WTC11 (cell line): ENCODE data around the gene DMXL2. TPM values are rescaled to one million over a fixed set of nuclear protein-coding genes. Genes with fewer than 3 reads are reported as not detected.

Experiments
- ATAC-seq: fragments of 200-7000 bp; cut with Tn5 transposase; 2 replicates; pipeline ENCODE4 v1.10.0; 2021; ENCODE audit warnings: mild to moderate bottlenecking, moderate library complexity
- CTCF ChIA-PET: fragments of 300-600 bp; sonication (Branson Sonifier 250); formaldehyde crosslinking; loops from one replicate; lab custom pipeline; 2021; ENCODE audit warnings: antibody characterized with exemption; lab: Charles Lee
- POLR2A ChIA-PET: fragments of 350-600 bp; sonication (Branson Sonifier 250); formaldehyde crosslinking; loops from one replicate; lab custom pipeline; 2021; ENCODE audit warnings: antibody characterized with exemption; lab: Charles Lee
- DNase-seq: peaks from one replicate; pipeline ENCODE4 v3.0.0; 2021; ENCODE audit warnings: low spot score
- H3K27ac Mint-ChIP-seq: 2 replicates; pipeline ENCODE4 v1.8.0; 2021; ENCODE audit warnings: mixed read lengths
- H3K27me3 Mint-ChIP-seq: 2 replicates; pipeline ENCODE4 v1.8.0; 2021; ENCODE audit warnings: low read depth, mild to moderate bottlenecking, moderate library complexity, mixed read lengths
- H3K36me3 Mint-ChIP-seq: 2 replicates; pipeline ENCODE4 v1.8.0; 2021; ENCODE audit warnings: mixed read lengths
- H3K4me1 Mint-ChIP-seq: 2 replicates; pipeline ENCODE4 v1.8.0; 2022; ENCODE audit warnings: mixed read lengths
- H3K4me3 Mint-ChIP-seq: 2 replicates; pipeline ENCODE4 v1.8.0; 2021; ENCODE audit warnings: mild to moderate bottlenecking, moderate library complexity, mixed read lengths
- H3K9me3 Mint-ChIP-seq: 2 replicates; pipeline ENCODE4 v1.8.0; 2021; ENCODE audit warnings: mixed read lengths
- AR ChIP-seq: fragments of 250-450 bp; sonication (Bioruptor Pico); IDR thresholded peaks from 2 replicates; pipeline ENCODE4 v1.9.0; 2021; ENCODE audit warnings: mild to moderate bottlenecking
- ATF1 ChIP-seq: sonication (generic); formaldehyde crosslinking; IDR thresholded peaks from 2 replicates; pipeline ENCODE4 v1.8.1; 2023; ENCODE audit warnings: mild to moderate bottlenecking, moderate library complexity, missing genetic modification reagents
- ATF3 ChIP-seq: sonication (generic); formaldehyde crosslinking; conservative IDR thresholded peaks from 2 replicates; pipeline ENCODE4 v1.8.1; 2022; ENCODE audit warnings: mild to moderate bottlenecking, missing genetic modification reagents
- ATF6 ChIP-seq: sonication (generic); formaldehyde crosslinking; IDR thresholded peaks from 2 replicates; pipeline ENCODE4 v1.8.1; 2023; ENCODE audit warnings: mild to moderate bottlenecking, missing genetic modification reagents
- CREB1 ChIP-seq: sonication (generic); formaldehyde crosslinking; IDR thresholded peaks from 2 replicates; pipeline ENCODE4 v1.8.0; 2023; ENCODE audit warnings: mild to moderate bottlenecking, missing genetic modification reagents
- CTCF ChIP-seq: fragments of 200-600 bp; IDR thresholded peaks from 2 replicates; pipeline ENCODE4 v1.8.0; 2022; ENCODE audit warnings: antibody characterized with exemption
- ESRRA ChIP-seq: sonication (generic); formaldehyde crosslinking; IDR thresholded peaks from 2 replicates; pipeline ENCODE4 v1.8.1; 2022; ENCODE audit warnings: mild to moderate bottlenecking, missing genetic modification reagents, borderline replicate concordance
- ETV6 ChIP-seq: sonication (generic); formaldehyde crosslinking; IDR thresholded peaks from 2 replicates; pipeline ENCODE4 v1.8.1; 2022; ENCODE audit warnings: mild to moderate bottlenecking, missing genetic modification reagents
- GRHL2 ChIP-seq: fragments of 250-450 bp; sonication (Bioruptor Pico); IDR thresholded peaks from 2 replicates; pipeline ENCODE4 v1.8.0; 2022; ENCODE audit warnings: mild to moderate bottlenecking, moderate library complexity; ENCODE audit not compliant: insufficient replicate concordance, severe bottlenecking
- GTF2I ChIP-seq: fragments of 250-450 bp; sonication (Bioruptor Pico); conservative IDR thresholded peaks from 2 replicates; pipeline ENCODE4 v1.4.0; 2021; ENCODE audit warnings: mild to moderate bottlenecking
- IRF2 ChIP-seq: sonication (generic); formaldehyde crosslinking; IDR thresholded peaks from 2 replicates; pipeline ENCODE4 v1.8.0; 2022; ENCODE audit warnings: low read depth, missing genetic modification reagents, borderline replicate concordance
- JUN ChIP-seq: sonication (generic); formaldehyde crosslinking; IDR thresholded peaks from 2 replicates; pipeline ENCODE4 v1.8.0; 2023; ENCODE audit warnings: mild to moderate bottlenecking, missing genetic modification reagents
- NFE2L1 ChIP-seq: sonication (generic); formaldehyde crosslinking; IDR thresholded peaks from 2 replicates; pipeline ENCODE4 v1.8.1; 2023; ENCODE audit warnings: missing genetic modification reagents
- NFYB ChIP-seq: sonication (generic); formaldehyde crosslinking; conservative IDR thresholded peaks from 2 replicates; pipeline ENCODE4 v1.8.0; 2022; ENCODE audit warnings: low read depth, missing genetic modification reagents
- NR3C1 ChIP-seq: sonication (generic); formaldehyde crosslinking; conservative IDR thresholded peaks from 2 replicates; pipeline ENCODE4 v1.8.1; 2023; ENCODE audit warnings: low read depth, mild to moderate bottlenecking, missing genetic modification reagents
- RORB ChIP-seq: fragments of 250-450 bp; sonication (Bioruptor Pico); IDR thresholded peaks from 2 replicates; pipeline ENCODE4 v1.9.0; 2021; ENCODE audit warnings: mild to moderate bottlenecking
- TEAD4 ChIP-seq: sonication (generic); formaldehyde crosslinking; IDR thresholded peaks from 2 replicates; pipeline ENCODE4 v1.8.0; 2022; ENCODE audit warnings: mild to moderate bottlenecking, missing genetic modification reagents
- TP53 ChIP-seq: sonication (generic); formaldehyde crosslinking; IDR thresholded peaks from 2 replicates; pipeline ENCODE4 v1.8.1; 2023; ENCODE audit warnings: mild to moderate bottlenecking, missing genetic modification reagents
- ZNF219 ChIP-seq: sonication (generic); formaldehyde crosslinking; IDR thresholded peaks from 2 replicates; pipeline ENCODE4 v1.8.0; 2023; ENCODE audit warnings: missing genetic modification reagents, mild to moderate bottlenecking, borderline replicate concordance
- ZNF396 ChIP-seq: fragments of 250-450 bp; sonication (Bioruptor Pico); IDR thresholded peaks from 2 replicates; pipeline ENCODE4 v1.8.0; 2021; ENCODE audit warnings: mild to moderate bottlenecking, moderate library complexity, borderline replicate concordance
- ZNF423 ChIP-seq: fragments of 250-450 bp; sonication (Bioruptor Pico); IDR thresholded peaks from 2 replicates; pipeline ENCODE4 v2.1.2; 2022; ENCODE audit warnings: mild to moderate bottlenecking, moderate library complexity
- ZNF512 ChIP-seq: sonication (generic); formaldehyde crosslinking; IDR thresholded peaks from 2 replicates; pipeline ENCODE4 v1.8.1; 2022; ENCODE audit warnings: missing genetic modification reagents, borderline replicate concordance
- total RNA-seq: library from RNA; stranded (reverse); gene quantifications from 3 replicates; pipeline ENCODE4 v1.2.3, GENCODE V29; 2021

Gene DMXL2
- total RNA-seq, 1 experiment from 2014 or later: 10.4 TPM

GRCh38 chr15:51403072-51403878 is 219.3 kb downstream of the DMXL2 start:
- TF ChIP-seq TEAD4 (no peak), IRF2 (CRISPR knock-in tag) (no peak), ATF3 (CRISPR knock-in tag) (no peak), ZNF396 (CRISPR knock-in tag) (no peak), CREB1 (CRISPR knock-in tag) (no peak), ZNF423 (CRISPR knock-in tag) (no peak), ZNF219 (CRISPR knock-in tag) (no peak), RORB (CRISPR knock-in tag) (no peak), NFE2L1 (no peak), CTCF (no peak; the same call in 1 of the 2 replicates), ATF1 (CRISPR knock-in tag) (no peak), TP53 (CRISPR knock-in tag) (no peak)
- Mint-ChIP-seq H3K9me3 (no peaks in the 10 kb centered on the region), H3K27me3 (0 out of 2 replicates have a peak, but pooled peaks cover 3% of the 10 kb centered on the region), H3K4me1 (peaks cover 14% of the 10 kb centered on the region), H3K4me3 (no peak overlapping the region), H3K27ac (no peak overlapping the region), H3K36me3 (no peaks in the 10 kb centered on the region)
- ATAC-seq (0 out of 2 replicates have a peak, but pooled peaks have one; percentile 13), DNase-seq (no peak)
- ChIA-PET CTCF (interaction anchor here (1.2 to 4.4 kb wide), 14 partner anchors 14 to 270 kb away, joined by 4 to 51 read pairs (median 12); no protein-coding TSS in a partner anchor), POLR2A (no interaction called here)

- Mint-ChIP-seq H3K4me3 (no peak overlapping the region), H3K27ac (no peak overlapping the region), H3K4me1 (peaks cover 14% of the 10 kb centered on the region), H3K9me3 (no peaks in the 10 kb centered on the region), H3K27me3 (peaks cover 3% of the 10 kb centered on the region; the same call in 1 of the 2 replicates), H3K36me3 (no peaks in the 10 kb centered on the region)
- ATAC-seq (peak; percentile 79), DNase-seq (peak; percentile 76)
- no peak for TF ChIP-seq JUN (CRISPR knock-in tag)
- TF ChIP-seq AR (CRISPR knock-in tag): no peak
- TF ChIP-seq CTCF: peak; percentile 64
- TF ChIP-seq ESRRA (CRISPR knock-in tag): no peak
- TF ChIP-seq NFYB: no peak
- no peak for TF ChIP-seq NR3C1 (CRISPR knock-in tag)
- TF ChIP-seq ETV6 (CRISPR knock-in tag): 0 out of 2 replicates have a peak, but pooled peaks have one; percentile 42
- TF ChIP-seq ATF6 (CRISPR knock-in tag): no peak
- no peak for TF ChIP-seq GTF2I
- no peak for TF ChIP-seq GRHL2 (CRISPR knock-in tag)
- no peak for TF ChIP-seq ZNF512 (CRISPR knock-in tag)
- POLR2A ChIA-PET: no interaction called here
- CTCF ChIA-PET: interaction anchor here (0.7 to 4.4 kb wide), 43 partner anchors 8 to 281 kb away, joined by 3 to 51 read pairs (median 6); partner anchors contain the start of gene GLDN
These were observed 220.6 kb downstream of the DMXL2 start for GRCh38 chr15:51401872-51402517.
